ENCODE measurements around the gene MOSMO. TPM values are rescaled to one million over a fixed set of nuclear protein-coding genes. Genes with fewer than 3 reads are reported as not detected.

MOSMO gene
- total and polyA plus RNA-seq, 2 donors (not counting 1 experiment from before 2014, with no cell fraction given) = 13.0 to 20.2 TPM

DNA sequence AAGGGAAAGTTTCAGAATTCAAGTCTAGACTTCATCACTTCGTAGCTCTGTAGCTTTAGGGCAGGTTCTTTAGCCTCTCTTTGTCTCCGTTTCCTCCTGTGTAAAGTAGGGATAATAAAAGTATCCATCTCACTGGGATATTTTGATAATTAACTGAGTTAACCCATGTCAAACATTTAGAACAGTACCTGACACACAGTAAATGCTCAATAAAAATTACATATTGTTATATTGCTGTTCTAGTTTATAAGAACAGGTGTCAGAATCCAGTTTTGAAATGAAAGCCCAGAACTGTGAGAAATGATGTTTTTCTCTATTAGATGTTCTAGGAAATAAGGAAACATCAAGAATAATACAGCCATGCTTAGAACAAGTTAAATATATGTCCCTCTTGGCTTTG lies 4.3 kb downstream of the MOSMO start:
- Histone ChIP-seq H4K20me1 (ENCODE audit: control insufficient read depth, insufficient read depth, low read length, poor library complexity, severe bottlenecking) (peaks cover 40% of the 10 kb centered on the region), H3K36me3 (replicated peaks in 1 of 2; ENCODE audit: control extremely low read depth in 1 of 2, control insufficient read depth in 1 of 2, extremely low read depth in 1 of 2, insufficient read depth in 2 of 2, low read length in 1 of 2) (no peaks in the 10 kb centered on the region), H3K27ac (ENCODE audit: low read length in 2 of 2) (no peak overlapping the region), H3K4me2 (replicated peaks; ENCODE audit: low read depth, low read length, poor library complexity, severe bottlenecking) (no peak overlapping the region), H3K79me2 (ENCODE audit: control insufficient read depth, insufficient read depth, low read length) (peaks cover 67% of the 10 kb centered on the region), H3K4me1 (ENCODE audit: control insufficient read depth in 2 of 2, insufficient read depth in 2 of 2, low read length in 2 of 2) (peaks cover 23 to 29% of the 10 kb centered on the region in 2 donors), H3K27me3 (replicated peaks in 1 of 4; ENCODE audit: control extremely low read depth in 1 of 4, control insufficient read depth in 3 of 4, insufficient read depth in 4 of 4, low read length in 3 of 4) (no peaks in the 10 kb centered on the region), H2AFZ (ENCODE audit: insufficient read depth, low read depth, low read length, poor library complexity, severe bottlenecking) (no peak overlapping the region), H3K9ac (ENCODE audit: low read length) (no peak overlapping the region), H3K9me3 (ENCODE audit: control extremely low read depth in 1 of 3, control insufficient read depth in 2 of 3, insufficient read depth in 1 of 3, low read length in 2 of 3) (no peaks in the 10 kb centered on the region), H3K4me3 (ENCODE audit: control extremely low read depth in 1 of 5, extremely low read depth in 1 of 5, insufficient read depth in 1 of 5, low read depth in 2 of 5, low read length in 4 of 5) (no peak overlapping the region)
- Mint-ChIP-seq H3K27me3 (no peaks in the 10 kb centered on the region), H3K27ac (no peak overlapping the region), H3K4me3 (no peak overlapping the region), H3K4me1 (peaks cover 54% of the 10 kb centered on the region), H3K9me3 (ENCODE audit: insufficient read depth) (no peaks in the 10 kb centered on the region)
- POLR2A ChIA-PET = interaction anchor here (0.6 to 0.7 kb wide), 4 partner anchors 10 to 174 kb away, joined by 4 to 6 read pairs (median 5); no protein-coding TSS in a partner anchor
- no peak for ATAC-seq (ENCODE audit: low read depth)
- intact Hi-C loops (cut with micrococcal nuclease) = no loop called here
- CTCF ChIA-PET = interaction anchor here (0.6 to 1.8 kb wide), 6 partner anchors 12 to 1283 kb away, joined by 3 to 11 read pairs (median 4); partner anchors contain the start of gene PDZD9
- WGBS (ENCODE audit: insufficient coverage) = no CpG with 5 or more reads among the region's 2 CpGs
- DNase-seq = no peak
- TF ChIP-seq CTCF (IDR thresholded peaks at IDR 0.05) = no peak
- TF ChIP-seq EZH2 (IDR thresholded peaks at IDR 0.05; ENCODE audit: borderline replicate concordance, insufficient read depth, low read depth, low read length, poor library complexity, severe bottlenecking) = no peak

GRCh38 chr16:22013486-22013885 lies 5.6 kb downstream of the MOSMO start:
- Histone ChIP-seq H3K27ac (ENCODE audit: low read length in 2 of 2) (no peak overlapping the region), H3K4me2 (replicated peaks; ENCODE audit: low read depth, low read length, poor library complexity, severe bottlenecking) (peak overlapping the region; percentile 46), H3K79me2 (ENCODE audit: control insufficient read depth, insufficient read depth, low read length) (peaks cover 69% of the 10 kb centered on the region), H3K9me3 (ENCODE audit: control extremely low read depth in 1 of 3, control insufficient read depth in 2 of 3, insufficient read depth in 1 of 3, low read length in 2 of 3) (no peaks in the 10 kb centered on the region), H3K4me3 (ENCODE audit: control extremely low read depth in 1 of 5, extremely low read depth in 1 of 5, insufficient read depth in 1 of 5, low read depth in 2 of 5, low read length in 4 of 5) (no peak overlapping the region), H3K36me3 (replicated peaks in 1 of 2; ENCODE audit: control extremely low read depth in 1 of 2, control insufficient read depth in 1 of 2, extremely low read depth in 1 of 2, insufficient read depth in 2 of 2, low read length in 1 of 2) (no peaks in the 10 kb centered on the region), H3K4me1 (ENCODE audit: control insufficient read depth in 2 of 2, insufficient read depth in 2 of 2, low read length in 2 of 2) (peaks cover 22 to 26% of the 10 kb centered on the region in 2 donors), H3K27me3 (replicated peaks in 1 of 4; ENCODE audit: control extremely low read depth in 1 of 4, control insufficient read depth in 3 of 4, insufficient read depth in 4 of 4, low read length in 3 of 4) (no peaks in the 10 kb centered on the region), H4K20me1 (ENCODE audit: control insufficient read depth, insufficient read depth, low read length, poor library complexity, severe bottlenecking) (peaks cover 51% of the 10 kb centered on the region), H2AFZ (ENCODE audit: insufficient read depth, low read depth, low read length, poor library complexity, severe bottlenecking) (no peak overlapping the region), H3K9ac (ENCODE audit: low read length) (no peak overlapping the region)
- ChIA-PET POLR2A (no interaction called here), CTCF (interaction anchor here (0.7 to 1.8 kb wide), 3 partner anchors 12 to 64 kb away, joined by 3 to 7 read pairs (median 3); no protein-coding TSS in a partner anchor)
- no peak overlapping the region for H3K4me3 Mint-ChIP-seq
- H3K27me3 Mint-ChIP-seq = no peaks in the 10 kb centered on the region
- peaks cover 58% of the 10 kb centered on the region for H3K4me1 Mint-ChIP-seq
- intact Hi-C loops (cut with micrococcal nuclease) = no loop called here
- no peak for DNase-seq
- 83% methylated on average over 1 of the region's 4 CpGs for WGBS (ENCODE audit: insufficient coverage)
- no peak for TF ChIP-seq EZH2 (IDR thresholded peaks at IDR 0.05; ENCODE audit: borderline replicate concordance, insufficient read depth, low read depth, low read length, poor library complexity, severe bottlenecking)
- no peak for TF ChIP-seq CTCF (IDR thresholded peaks at IDR 0.05)
- H3K27ac Mint-ChIP-seq = no peak overlapping the region
- ATAC-seq (ENCODE audit: low read depth) = no peak
- no peaks in the 10 kb centered on the region for H3K9me3 Mint-ChIP-seq (ENCODE audit: insufficient read depth)
